ENCODE data around the gene NMNAT2.

Gene NMNAT2

DNA sequence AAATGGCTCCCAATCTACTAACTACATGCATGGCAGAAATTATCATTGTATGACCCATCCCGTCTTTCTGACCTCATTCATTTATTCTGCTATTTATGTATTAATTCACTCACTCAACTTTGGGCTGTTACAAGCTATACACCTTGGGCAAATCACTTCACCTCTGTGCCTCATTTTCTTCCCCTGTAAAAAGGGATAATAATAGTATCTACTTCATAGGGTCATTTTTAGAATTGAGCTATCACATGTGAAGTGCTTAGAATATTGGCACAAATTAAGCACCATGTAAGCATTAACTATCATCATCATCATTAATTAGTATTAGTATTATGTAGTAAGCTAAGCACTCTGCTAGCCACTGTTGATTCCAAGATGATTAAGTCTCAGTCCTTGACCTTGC lies 52.1 kb downstream of the NMNAT2 start:
- no peak for DNase-seq (ENCODE audit: low read depth in 4 of 4, low spot score in 1 of 4)

DNA sequence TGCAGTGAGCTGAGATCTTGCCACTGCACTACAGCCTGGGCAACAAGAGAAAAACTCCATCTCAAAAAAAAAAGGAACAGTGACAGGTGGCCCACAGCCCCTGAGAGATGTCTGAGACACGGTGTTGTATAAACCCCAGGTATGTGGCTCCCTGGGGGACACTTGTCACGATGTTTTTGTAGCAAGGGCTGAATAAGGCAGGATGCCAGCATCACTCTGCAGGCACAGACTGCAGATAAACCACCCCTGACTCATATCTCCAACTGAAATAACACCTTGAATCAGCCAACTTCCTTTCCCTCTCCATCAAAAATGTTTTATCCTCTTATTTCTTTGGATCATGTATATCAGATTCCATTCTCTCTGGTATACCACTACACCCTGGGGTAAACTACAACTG lies 52.5 kb downstream of the NMNAT2 start:
- no peak for DNase-seq (ENCODE audit: low read depth in 4 of 4, low spot score in 1 of 4)

DNA sequence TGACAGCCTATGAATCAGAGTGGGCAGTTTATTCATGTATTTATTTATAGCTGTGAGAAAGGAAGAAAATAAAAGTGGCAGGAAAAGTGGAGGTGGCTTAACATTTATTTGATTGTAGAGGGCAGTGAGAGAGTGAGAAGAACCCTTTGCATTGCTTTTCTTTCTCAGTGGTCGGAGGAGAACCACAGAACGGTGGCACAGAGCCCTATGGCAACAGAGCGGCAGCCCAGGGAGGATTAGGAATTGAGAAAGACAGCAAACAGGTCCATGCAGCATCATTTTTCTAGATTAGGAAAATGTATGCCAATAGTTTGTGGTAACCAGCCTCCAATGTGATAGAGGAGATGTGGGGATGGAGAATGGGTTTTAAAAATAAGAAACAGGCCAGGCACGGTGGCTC lies 53.1 kb downstream of the NMNAT2 start:
- DNase-seq (ENCODE audit: low read depth in 4 of 4, low spot score in 1 of 4): no peak

DNA sequence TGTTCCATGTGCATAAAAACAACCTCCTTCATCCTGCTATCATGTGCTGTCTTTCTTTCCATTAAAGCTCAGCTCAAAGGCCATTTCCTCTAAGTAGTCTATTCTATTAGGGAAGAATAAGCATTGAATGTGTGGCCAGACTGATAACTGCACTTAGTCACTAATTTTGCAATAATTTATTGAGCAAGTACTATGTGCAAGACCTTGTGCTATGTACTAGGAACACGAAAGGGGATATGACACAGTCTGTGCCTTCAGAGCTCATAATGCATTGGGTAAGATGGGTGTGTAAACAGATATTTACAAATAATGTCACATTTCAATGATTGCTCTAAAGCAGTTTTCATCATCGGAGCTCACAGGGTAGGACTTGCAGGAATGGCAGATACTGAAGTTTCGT lies 54.2 kb downstream of the NMNAT2 start:
- DNase-seq (ENCODE audit: low read depth in 4 of 4, low spot score in 1 of 4): no peak

DNA sequence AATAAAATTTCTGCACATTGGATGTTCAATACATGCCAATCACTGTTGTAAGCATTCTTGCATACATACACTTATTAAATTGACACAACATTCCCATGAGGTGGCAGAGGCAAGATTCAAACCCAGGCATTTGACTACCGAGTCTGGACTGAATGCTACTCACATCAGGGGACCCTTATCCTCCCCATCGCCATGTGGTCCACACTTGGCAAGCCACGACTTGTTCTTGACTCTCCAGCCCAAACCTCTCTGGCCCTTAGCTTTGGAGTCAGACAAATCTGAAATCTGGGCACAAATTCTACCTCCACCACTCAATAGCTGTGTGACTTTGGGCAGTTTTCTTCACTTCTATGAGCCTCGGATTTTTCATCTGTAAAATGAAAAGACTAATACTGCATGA lies 57.1 kb downstream of the NMNAT2 start:
- DNase-seq (ENCODE audit: low read depth in 4 of 4, low spot score in 1 of 4): no peak

DNA sequence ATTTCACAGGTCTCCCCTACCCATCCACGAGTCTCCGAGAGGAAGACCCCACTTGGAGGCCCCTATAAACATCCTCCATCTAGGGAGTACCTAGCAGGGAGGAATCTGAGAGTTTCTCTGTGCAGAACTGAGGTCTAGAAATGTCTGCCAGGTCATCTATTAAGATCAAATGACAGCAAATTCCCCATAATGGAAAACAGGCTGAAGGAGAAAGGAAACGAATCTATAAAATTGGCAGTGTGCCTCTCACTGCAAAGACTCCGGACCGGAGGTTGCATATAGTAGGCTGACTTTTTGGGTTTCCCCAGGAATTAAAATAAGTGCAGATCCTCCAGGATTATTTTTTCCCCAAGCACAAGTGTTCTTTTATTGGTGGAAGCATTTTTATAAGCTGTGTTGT lies 57.7 kb downstream of the NMNAT2 start:
- DNase-seq (ENCODE audit: low read depth in 4 of 4, low spot score in 1 of 4): no peak

DNA sequence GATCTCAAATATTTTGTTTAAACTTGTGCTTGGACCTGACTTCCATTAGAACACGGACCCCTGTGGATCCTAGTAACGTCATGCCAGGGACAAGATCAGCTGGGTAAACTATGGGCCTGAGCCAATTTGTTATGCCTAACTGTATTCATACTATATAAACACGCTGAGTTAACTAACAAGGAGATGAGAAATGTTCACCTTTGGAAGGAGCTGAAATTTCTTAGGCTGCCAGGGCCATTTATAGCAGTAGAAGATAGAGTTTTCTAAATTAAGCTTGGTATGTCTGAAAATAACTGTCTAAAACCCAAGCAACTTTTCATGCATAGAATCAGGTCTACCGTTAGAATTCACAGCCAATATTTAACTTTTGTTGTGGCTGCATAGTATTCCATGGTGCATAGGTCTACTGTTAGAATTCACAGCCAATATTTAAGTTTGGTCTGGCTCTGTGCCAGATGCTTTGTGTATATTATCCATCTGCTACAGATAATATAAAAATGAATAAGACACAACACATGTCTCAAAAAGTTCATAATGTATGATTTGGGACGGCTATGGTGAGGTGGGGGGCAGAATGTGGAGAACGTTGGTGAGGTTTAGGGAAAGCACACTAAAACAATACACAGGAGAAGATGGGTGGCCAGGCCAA lies 61.5 kb downstream of the NMNAT2 start:
- no peak for DNase-seq (ENCODE audit: low read depth in 4 of 4, low spot score in 1 of 4)

DNA sequence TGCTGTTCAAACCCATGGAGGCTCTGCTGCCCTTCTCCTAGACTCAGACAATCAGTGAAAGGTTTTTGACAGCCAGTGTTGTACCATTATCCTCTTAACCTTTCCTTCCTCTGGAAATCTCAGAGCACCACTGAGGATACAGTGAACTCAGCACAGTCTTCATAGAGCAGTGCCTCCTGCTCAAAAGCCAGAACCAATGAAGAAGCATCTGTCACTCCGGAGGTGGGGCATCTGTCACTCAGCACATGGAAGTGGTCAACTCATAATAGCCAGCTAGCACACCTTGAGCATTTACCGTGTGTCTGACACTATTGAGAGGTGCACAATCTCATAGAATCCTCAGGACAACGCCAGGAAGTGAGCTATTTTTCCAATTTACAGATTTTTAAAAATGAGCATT lies 62.4 kb downstream of the NMNAT2 start:
- DNase-seq (ENCODE audit: low read depth in 4 of 4, low spot score in 1 of 4): no peak

GRCh38 chr1:183355181-183355580 lies 63.0 kb downstream of the NMNAT2 start:
- no peak for DNase-seq (ENCODE audit: low read depth in 4 of 4, low spot score in 1 of 4)

- no peak for DNase-seq (ENCODE audit: low read depth in 4 of 4, low spot score in 1 of 4)
These were observed 64.6 kb downstream of the NMNAT2 start for GRCh38 chr1:183353597-183353996.

GRCh38 chr1:183349201-183349711 lies 68.9 kb downstream of the NMNAT2 start:
- no peak for DNase-seq (ENCODE audit: low read depth in 4 of 4, low spot score in 1 of 4)

DNA sequence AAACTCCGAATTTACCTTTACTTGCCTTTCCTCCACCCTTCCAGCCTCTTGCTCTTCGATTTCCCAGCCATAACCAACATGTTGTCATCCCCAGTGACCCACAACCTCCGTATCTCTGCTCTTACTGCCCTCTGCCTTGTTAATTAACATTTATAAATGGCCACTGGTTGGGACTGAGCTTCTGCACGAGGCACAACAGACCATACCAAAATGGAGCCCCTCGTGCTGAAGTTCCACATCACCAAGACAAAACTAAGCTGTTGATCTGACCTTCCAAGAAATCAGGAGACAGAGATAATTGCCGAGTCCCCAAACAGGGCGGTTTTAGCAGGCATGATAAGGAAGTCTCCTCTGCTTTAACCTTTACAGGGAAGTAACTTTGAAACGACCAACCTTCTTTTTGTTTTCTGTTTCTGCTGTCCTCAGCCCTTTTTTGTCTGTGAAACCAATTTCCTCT lies 71.9 kb downstream of the NMNAT2 start:
- no peak for DNase-seq (ENCODE audit: low read depth in 4 of 4, low spot score in 1 of 4)

- DNase-seq (ENCODE audit: low read depth in 4 of 4, low spot score in 1 of 4): no peak
These were observed 78.5 kb downstream of the NMNAT2 start for GRCh38 chr1:183339556-183340167.

GRCh38 chr1:183331091-183331742 lies 87.0 kb downstream of the NMNAT2 start:
- no peak for DNase-seq (ENCODE audit: low read depth in 4 of 4, low spot score in 1 of 4)

GRCh38 chr1:183330335-183330734 lies 87.8 kb downstream of the NMNAT2 start:
- no peak for DNase-seq (ENCODE audit: low read depth in 4 of 4, low spot score in 1 of 4)

DNA sequence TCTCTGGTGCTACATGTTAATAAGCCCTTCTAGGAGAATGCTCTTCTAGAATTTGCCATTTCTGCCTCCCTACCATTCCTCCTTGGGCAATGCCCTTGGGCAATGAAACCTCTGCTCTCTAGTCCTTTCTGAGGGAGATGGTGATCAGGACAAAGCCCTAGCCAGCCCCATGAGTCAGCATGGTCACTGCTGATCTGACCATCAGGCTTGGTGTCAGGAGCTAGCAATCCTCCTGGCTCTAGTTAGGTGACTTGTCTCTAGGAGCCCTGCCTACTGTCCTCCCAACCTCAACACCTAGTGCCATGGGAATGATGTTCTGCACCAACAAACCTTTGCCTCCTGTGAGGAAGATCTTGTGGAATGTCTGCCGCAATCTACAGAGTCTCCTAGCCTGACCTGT lies 89.8 kb downstream of the NMNAT2 start:
- DNase-seq (ENCODE audit: low read depth in 4 of 4, low spot score in 1 of 4): no peak

- DNase-seq (ENCODE audit: low read depth in 4 of 4, low spot score in 1 of 4): no peak
These were observed 90.5 kb downstream of the NMNAT2 start for GRCh38 chr1:183327434-183328290.

GRCh38 chr1:183323849-183324683 lies 94.1 kb downstream of the NMNAT2 start:
- no peak for DNase-seq (ENCODE audit: low read depth in 4 of 4, low spot score in 1 of 4)

- no peak for DNase-seq (ENCODE audit: low read depth in 4 of 4, low spot score in 1 of 4)
These were observed 98.6 kb downstream of the NMNAT2 start for GRCh38 chr1:183319606-183320005.

DNA sequence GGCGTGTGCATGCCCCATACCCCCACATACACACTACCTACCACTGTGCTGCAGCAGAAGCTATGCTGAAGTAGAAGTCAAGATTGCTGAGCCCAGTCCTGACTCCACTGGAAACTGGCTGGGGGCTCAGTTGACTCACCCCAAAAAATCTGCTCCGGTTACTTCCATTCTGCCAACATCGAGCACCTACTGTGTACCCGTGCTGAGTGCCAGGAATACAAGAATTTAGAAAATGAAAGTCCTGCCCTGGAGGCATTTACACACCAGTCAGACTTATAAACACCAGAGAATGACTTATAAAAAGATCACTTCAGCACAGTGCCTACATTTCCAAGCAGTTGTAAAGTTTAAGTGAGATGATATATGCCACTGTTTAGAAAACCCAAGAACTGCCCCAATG lies 99.1 kb downstream of the NMNAT2 start:
- no peak for DNase-seq (ENCODE audit: low read depth in 4 of 4, low spot score in 1 of 4)

GRCh38 chr1:183318433-183318832 lies 99.7 kb downstream of the NMNAT2 start:
- DNase-seq (ENCODE audit: low read depth in 4 of 4, low spot score in 1 of 4): no peak
